H9 (cell line): Measurements from ENCODE around the gene C3. TPM values are rescaled to one million over a fixed set of nuclear protein-coding genes. Genes with fewer than 3 reads are reported as not detected.

Source experiments
- DNase-seq: peaks from one replicate; pipeline ENCODE4 v3.0.0-alpha.2; 2017
- H2AFZ ChIP-seq: one replicate; pipeline ENCODE4 v1.6.1; 2013; ENCODE audit warnings: mild to moderate bottlenecking, low read length, control low read depth, moderate library complexity
- H2AK5ac ChIP-seq: 2 replicates; pipeline ENCODE4 v1.6.1; 2013; ENCODE audit warnings: low read length, control low read depth, mixed read lengths; ENCODE audit not compliant: insufficient read length
- H2BK120ac ChIP-seq: one replicate; pipeline ENCODE4 v1.6.1; 2013; ENCODE audit warnings: low read depth, mild to moderate bottlenecking, low read length, control low read depth, inconsistent platforms; ENCODE audit not compliant: poor library complexity, severe bottlenecking
- H2BK12ac ChIP-seq: 2 replicates; pipeline ENCODE4 v1.6.1; 2013; ENCODE audit warnings: low read length, control low read depth, mixed read lengths, low read depth; ENCODE audit not compliant: insufficient read length
- H2BK15ac ChIP-seq: 2 replicates; pipeline ENCODE4 v1.6.1; 2013; ENCODE audit warnings: low read depth, low read length, control low read depth
- H2BK20ac ChIP-seq: one replicate; pipeline ENCODE4 v1.6.1; 2013; ENCODE audit warnings: low read depth, mild to moderate bottlenecking, low read length, control low read depth, inconsistent platforms; ENCODE audit not compliant: poor library complexity, severe bottlenecking
- H2BK5ac ChIP-seq: 2 replicates; pipeline ENCODE4 v1.6.1; 2013; ENCODE audit warnings: low read length, control low read depth, mixed read lengths; ENCODE audit not compliant: insufficient read length
- H3K14ac ChIP-seq: 2 replicates; pipeline ENCODE4 v1.6.1; 2013; ENCODE audit warnings: low read length, control low read depth; ENCODE audit not compliant: insufficient read depth
- H3K18ac ChIP-seq: 2 replicates; pipeline ENCODE4 v1.6.1; 2013; ENCODE audit warnings: low read depth, mild to moderate bottlenecking, mixed read lengths, low read length, control low read depth; ENCODE audit not compliant: insufficient read length
- H3K23ac ChIP-seq: 2 replicates; pipeline ENCODE4 v1.6.1; 2013; ENCODE audit warnings: low read length, control low read depth, mixed read lengths, low read depth; ENCODE audit not compliant: insufficient read length
- H3K23me2 ChIP-seq: 2 replicates; pipeline ENCODE4 v1.6.1; 2013; ENCODE audit warnings: low read depth, mild to moderate bottlenecking, mixed read lengths, low read length, control low read depth; ENCODE audit not compliant: insufficient read length, poor library complexity, severe bottlenecking
- H3K27ac ChIP-seq: 2 replicates; pipeline ENCODE4 v1.5.1; 2013; ENCODE audit warnings: low read length, control low read depth, mixed read lengths, low read depth; ENCODE audit not compliant: insufficient read length
- H3K27me3 ChIP-seq: 2 replicates; pipeline ENCODE4 v1.6.1; 2013; ENCODE audit warnings: low read length, control low read depth, inconsistent platforms; ENCODE audit not compliant: insufficient read depth
- H3K4ac ChIP-seq: 2 replicates; pipeline ENCODE4 v1.6.1; 2013; ENCODE audit warnings: low read depth, mild to moderate bottlenecking, control low read depth, inconsistent platforms, low read length, moderate library complexity
- H3K4me1 ChIP-seq: 2 replicates; pipeline ENCODE4 v1.6.1; 2013; ENCODE audit warnings: low read length, control low read depth, inconsistent platforms; ENCODE audit not compliant: insufficient read depth
- H3K4me2 ChIP-seq: 2 replicates; pipeline ENCODE4 v1.6.1; 2013; ENCODE audit warnings: low read length, control low read depth, mixed read lengths; ENCODE audit not compliant: insufficient read length, insufficient read depth
- H3K56ac ChIP-seq: 2 replicates; pipeline ENCODE4 v1.6.1; 2013; ENCODE audit warnings: low read depth, mild to moderate bottlenecking, mixed read lengths, low read length, control low read depth; ENCODE audit not compliant: insufficient read length
- H3K79me1 ChIP-seq: 2 replicates; pipeline ENCODE4 v1.6.1; 2013; ENCODE audit warnings: low read depth, mild to moderate bottlenecking, moderate library complexity, low read length, control low read depth, inconsistent platforms; ENCODE audit not compliant: insufficient read depth, poor library complexity, severe bottlenecking
- H3K79me2 ChIP-seq: 2 replicates; pipeline ENCODE4 v1.6.1; 2013; ENCODE audit warnings: low read length, control low read depth, inconsistent platforms; ENCODE audit not compliant: insufficient read depth
- H3K9ac ChIP-seq: 2 replicates; pipeline ENCODE4 v1.6.1; 2013; ENCODE audit warnings: low read length, control low read depth, mixed read lengths; ENCODE audit not compliant: insufficient read length; ENCODE audit errors: extremely low read depth
- H3K9me3 ChIP-seq: one replicate; pipeline ENCODE4 v1.6.1; 2013; ENCODE audit warnings: low read depth, low read length, inconsistent platforms; ENCODE audit not compliant: control insufficient read depth
- H3T11ph ChIP-seq: one replicate; pipeline ENCODE4 v1.6.1; 2013; ENCODE audit warnings: mild to moderate bottlenecking, low read length, control low read depth, inconsistent platforms
- H4K20me1 ChIP-seq: one replicate; pipeline ENCODE4 v1.6.1; 2013; ENCODE audit not compliant: control insufficient read depth, insufficient read length, insufficient read depth
- H4K5ac ChIP-seq: 2 replicates; pipeline ENCODE4 v1.6.1; 2013; ENCODE audit warnings: low read depth, mild to moderate bottlenecking, mixed read lengths, low read length, control low read depth; ENCODE audit not compliant: insufficient read length
- H4K8ac ChIP-seq: replicated peaks from 2 replicates; pipeline ENCODE4 v1.6.1; 2013; ENCODE audit warnings: low read length, control low read depth, mixed read lengths, low read depth; ENCODE audit not compliant: insufficient read length
- H4K91ac ChIP-seq: 2 replicates; pipeline ENCODE4 v1.6.1; 2013; ENCODE audit warnings: low read depth, mild to moderate bottlenecking, moderate library complexity, mixed read lengths, low read length, control low read depth; ENCODE audit not compliant: insufficient read length
- H3K27ac Mint-ChIP-seq, 3 experiments: 2 replicates in 2 of 3; 3 replicates in 1 of 3; pipeline ENCODE4 v1.8.0; 2020 to 2021; ENCODE audit warnings: mixed read lengths in 3 of 3, mild to moderate bottlenecking in 1 of 3, moderate library complexity in 1 of 3
- H3K27me3 Mint-ChIP-seq: 2 replicates; pipeline ENCODE4 v1.8.0; 2021; ENCODE audit warnings: low read depth, mild to moderate bottlenecking, moderate library complexity, mixed read lengths
- H3K36me3 Mint-ChIP-seq, 3 experiments: 2 replicates in 2 of 3; 3 replicates in 1 of 3; pipeline ENCODE4 v1.8.0; 2020 to 2021; ENCODE audit warnings: low read depth in 3 of 3, mixed read lengths in 3 of 3; ENCODE audit not compliant: insufficient read depth in 1 of 3
- H3K4me1 Mint-ChIP-seq, 2 experiments: 2 replicates each; pipeline ENCODE4 v1.8.0; 2020; ENCODE audit warnings: mixed read lengths in 2 of 2
- H3K4me3 Mint-ChIP-seq, 2 experiments: 2 replicates in 1 of 2; 3 replicates in 1 of 2; pipeline ENCODE4 v1.8.0; 2020 to 2021; ENCODE audit warnings: mild to moderate bottlenecking in 2 of 2, mixed read lengths in 2 of 2, moderate library complexity in 1 of 2
- H3K9me3 Mint-ChIP-seq, 2 experiments: 2 replicates in 1 of 2; 3 replicates in 1 of 2; pipeline ENCODE4 v1.8.0; 2020; ENCODE audit warnings: mild to moderate bottlenecking in 2 of 2, mixed read lengths in 2 of 2, moderate library complexity in 1 of 2
- CTCF ChIP-seq: fragments of 200-600 bp; sonication (generic); conservative IDR thresholded peaks from 3 replicates; pipeline ENCODE4 v1.8.0; 2021; ENCODE audit warnings: antibody characterized with exemption, mild to moderate bottlenecking
- WGBS: extraction: QIAGEN DNeasy Blood & Tissue Kit; methylation state at CpG from one replicate; pipeline ENCODE4 v1.1.7; 2013; ENCODE audit warnings: missing lambda C conversion rate, low lambda C conversion rate, mixed read lengths; ENCODE audit not compliant: insufficient read length; ENCODE audit errors: extremely low coverage; 5-methylcytosine and 5-hydroxymethylcytosine counted together
- total RNA-seq: library from RNA; stranded (reverse); gene quantifications from 2 replicates; pipeline ENCODE4 v1.2.1, GENCODE V29; 2021

C3 gene
- total RNA-seq, 1 experiment from 2014 or later, result 5.9 TPM

- Histone ChIP-seq H3K27ac (no peak overlapping the region), H4K20me1 (peaks cover 2% of the 10 kb centered on the region), H3K4me2 (no peak overlapping the region), H3K56ac (no peak overlapping the region), H2BK15ac (no peak overlapping the region), H2AK5ac (no peak overlapping the region), H3K14ac (no peak overlapping the region), H4K5ac (no peak overlapping the region), H3K18ac (no peak overlapping the region), H4K91ac (no peak overlapping the region), H3K23ac (no peak overlapping the region), H3K9ac (no peak overlapping the region), H2BK120ac (no peak overlapping the region), H3K79me1 (no peaks in the 10 kb centered on the region), H3K4me1 (no peaks in the 10 kb centered on the region; the same call in 1 of the 2 replicates), H3K23me2 (peaks cover 13% of the 10 kb centered on the region), H3K27me3 (no peaks in the 10 kb centered on the region), H3T11ph (no peak overlapping the region), H3K9me3 (no peaks in the 10 kb centered on the region), H2BK12ac (no peak overlapping the region), H2BK20ac (no peak overlapping the region), H3K4ac (no peak overlapping the region), H3K79me2 (no peaks in the 10 kb centered on the region), H2BK5ac (no peak overlapping the region), H2AFZ (no peak overlapping the region), H4K8ac (no peak overlapping the region)
- Mint-ChIP-seq H3K4me1 (peaks cover 17 to 28% of the 10 kb centered on the region in 2 experiments), H3K27ac (no peak overlapping the region), H3K9me3 (no peaks in the 10 kb centered on the region), H3K36me3 (peaks cover 5 to 16% (median 12%) of the 10 kb centered on the region in 3 experiments), H3K4me3 (no peak overlapping the region), H3K27me3 (no peaks in the 10 kb centered on the region; the same call in 1 of the 2 replicates)
- no CpG with 5 or more reads among the region's 22 CpGs for WGBS
- peak; percentile 25 for DNase-seq
- no peak for TF ChIP-seq CTCF
Observed at GRCh38 chr19:6731822-6732221, 11.4 kb upstream of the C3 start.
